ENCODE data around the gene ZNF525.
"Not testable (repeated sequence)": the region's sequence is repeated elsewhere in the genome, so short reads cannot be mapped to it uniquely, and the experiment has no call there.

DNA sequence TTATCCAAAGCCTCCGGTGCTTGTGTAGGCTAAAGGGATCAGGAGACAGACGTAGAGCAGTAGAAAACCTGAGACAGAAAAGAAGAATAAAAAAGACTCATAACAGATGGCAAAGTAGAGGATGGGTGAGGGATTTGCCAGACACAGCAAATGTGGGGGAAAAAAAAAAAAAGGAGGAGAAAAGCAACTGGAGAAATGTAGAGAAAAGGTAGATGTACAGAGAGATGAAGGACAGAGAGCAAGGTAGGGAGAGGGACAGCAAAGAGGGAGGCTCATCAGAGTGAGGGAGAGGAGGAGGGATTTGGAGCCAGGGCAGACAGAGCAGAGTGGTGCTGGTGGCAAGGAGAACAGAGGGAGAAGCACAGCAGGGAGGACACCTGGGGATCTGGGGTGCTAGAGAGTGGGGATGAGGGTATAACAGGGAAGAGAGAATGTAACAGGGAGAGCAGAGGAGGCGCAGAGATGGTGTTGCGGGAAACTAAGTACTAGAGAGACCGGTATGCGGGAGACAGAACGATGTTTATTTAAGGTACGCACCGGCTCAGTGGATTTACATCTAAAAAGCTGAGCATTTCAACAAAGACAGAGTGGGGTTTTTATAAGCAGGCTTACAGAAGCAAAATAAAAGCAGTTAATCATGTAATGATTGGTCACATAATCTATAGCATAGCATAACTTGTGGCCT is 30.5 kb downstream of the ZNF525 start:
- TF ChIP-seq, protein P1, sequence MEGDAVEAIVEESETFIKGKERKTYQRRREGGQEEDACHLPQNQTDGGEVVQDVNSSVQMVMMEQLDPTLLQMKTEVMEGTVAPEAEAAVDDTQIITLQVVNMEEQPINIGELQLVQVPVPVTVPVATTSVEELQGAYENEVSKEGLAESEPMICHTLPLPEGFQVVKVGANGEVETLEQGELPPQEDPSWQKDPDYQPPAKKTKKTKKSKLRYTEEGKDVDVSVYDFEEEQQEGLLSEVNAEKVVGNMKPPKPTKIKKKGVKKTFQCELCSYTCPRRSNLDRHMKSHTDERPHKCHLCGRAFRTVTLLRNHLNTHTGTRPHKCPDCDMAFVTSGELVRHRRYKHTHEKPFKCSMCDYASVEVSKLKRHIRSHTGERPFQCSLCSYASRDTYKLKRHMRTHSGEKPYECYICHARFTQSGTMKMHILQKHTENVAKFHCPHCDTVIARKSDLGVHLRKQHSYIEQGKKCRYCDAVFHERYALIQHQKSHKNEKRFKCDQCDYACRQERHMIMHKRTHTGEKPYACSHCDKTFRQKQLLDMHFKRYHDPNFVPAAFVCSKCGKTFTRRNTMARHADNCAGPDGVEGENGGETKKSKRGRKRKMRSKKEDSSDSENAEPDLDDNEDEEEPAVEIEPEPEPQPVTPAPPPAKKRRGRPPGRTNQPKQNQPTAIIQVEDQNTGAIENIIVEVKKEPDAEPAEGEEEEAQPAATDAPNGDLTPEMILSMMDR (IDR thresholded peaks at IDR 0.05 in 4 of 5, conservative IDR thresholded peaks at IDR 0.05 in 1 of 5) = not testable (repeated sequence)
- not testable (repeated sequence) for TF ChIP-seq POLR2A (IDR thresholded peaks at IDR 0.05)
